HG03159 (cell line): Measurements from ENCODE around the gene PDLIM1.

Experiments used
- ATAC-seq: cut with Tn5 transposase; IDR thresholded peaks from one replicate; pipeline ENCODE4 v1.9.1; 2021; ENCODE audit warnings: mild to moderate bottlenecking, moderate library complexity; ENCODE audit not compliant: unreplicated experiment

The PDLIM1 gene

GRCh38 chr10:95290461-95291364, at the start of gene PDLIM1:
Gene PDLIM1, minus strand, starts transcription at chr10:95291003. Its CDS starts 88 bp downstream, at chr10:95290915.
- peak; percentile 48 for ATAC-seq

DNA sequence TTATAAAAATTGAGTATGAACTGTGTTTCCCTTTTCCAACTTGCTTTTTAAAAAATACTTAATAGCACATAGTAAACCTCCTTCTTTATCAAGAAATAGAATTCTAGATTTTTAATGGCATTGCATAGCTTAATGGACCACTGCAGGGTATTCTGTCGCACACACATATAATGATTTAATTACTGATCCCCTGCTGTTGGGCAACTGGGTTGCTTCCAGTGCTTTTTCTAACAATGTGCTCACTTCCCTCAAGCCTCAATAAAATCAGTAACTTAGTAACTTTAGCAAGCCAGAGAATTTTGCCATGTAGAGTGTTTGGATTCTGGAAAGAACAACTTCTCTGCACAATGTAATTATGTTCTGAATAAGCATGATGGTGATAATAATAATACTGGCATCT, 49.1 kb upstream of the PDLIM1 start:
- no peak for ATAC-seq

- ATAC-seq, result no peak
Measured at GRCh38 chr10:95337423-95338160, 46.8 kb upstream of the PDLIM1 start.

DNA sequence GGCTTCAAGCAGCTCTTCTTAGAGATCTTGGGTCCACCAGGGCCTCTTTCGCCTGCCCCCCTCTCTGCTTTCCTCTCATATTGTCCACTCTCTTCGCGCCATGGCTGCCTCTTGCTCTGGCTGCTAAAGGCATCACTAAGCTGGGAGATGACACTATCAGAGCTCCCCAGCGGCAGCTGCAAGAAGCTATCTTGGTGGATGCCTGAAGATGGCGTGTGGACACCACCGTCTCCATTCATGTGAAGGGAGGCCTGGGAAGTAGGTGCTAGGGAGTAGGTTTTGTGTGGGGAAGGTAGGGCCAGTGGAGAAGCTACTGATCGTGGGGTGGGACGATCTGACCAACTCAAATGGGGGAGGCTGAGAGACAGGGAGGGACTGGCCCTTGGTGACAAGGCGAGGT, 45.9 kb upstream of the PDLIM1 start:
- ATAC-seq, result no peak

- ATAC-seq, result no peak
Measured at GRCh38 chr10:95335933-95336699, 45.3 kb upstream of the PDLIM1 start.

DNA sequence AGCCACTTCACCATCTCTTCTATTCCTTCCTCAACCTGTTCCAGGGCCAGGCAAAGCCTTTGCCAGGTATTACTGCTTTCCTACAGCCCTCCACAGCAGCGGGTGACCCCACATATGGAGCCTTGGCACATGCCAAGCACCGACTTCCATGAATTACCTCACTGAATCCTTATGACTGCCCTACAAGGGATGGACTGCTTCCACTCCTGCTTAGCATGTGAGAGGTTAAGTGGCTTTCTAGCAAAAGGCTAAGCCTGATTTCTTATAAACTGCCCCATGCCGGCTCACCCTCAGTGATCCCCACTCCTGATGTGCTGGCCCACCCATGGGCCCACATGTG, 44.0 kb upstream of the PDLIM1 start:
- no peak for ATAC-seq

DNA sequence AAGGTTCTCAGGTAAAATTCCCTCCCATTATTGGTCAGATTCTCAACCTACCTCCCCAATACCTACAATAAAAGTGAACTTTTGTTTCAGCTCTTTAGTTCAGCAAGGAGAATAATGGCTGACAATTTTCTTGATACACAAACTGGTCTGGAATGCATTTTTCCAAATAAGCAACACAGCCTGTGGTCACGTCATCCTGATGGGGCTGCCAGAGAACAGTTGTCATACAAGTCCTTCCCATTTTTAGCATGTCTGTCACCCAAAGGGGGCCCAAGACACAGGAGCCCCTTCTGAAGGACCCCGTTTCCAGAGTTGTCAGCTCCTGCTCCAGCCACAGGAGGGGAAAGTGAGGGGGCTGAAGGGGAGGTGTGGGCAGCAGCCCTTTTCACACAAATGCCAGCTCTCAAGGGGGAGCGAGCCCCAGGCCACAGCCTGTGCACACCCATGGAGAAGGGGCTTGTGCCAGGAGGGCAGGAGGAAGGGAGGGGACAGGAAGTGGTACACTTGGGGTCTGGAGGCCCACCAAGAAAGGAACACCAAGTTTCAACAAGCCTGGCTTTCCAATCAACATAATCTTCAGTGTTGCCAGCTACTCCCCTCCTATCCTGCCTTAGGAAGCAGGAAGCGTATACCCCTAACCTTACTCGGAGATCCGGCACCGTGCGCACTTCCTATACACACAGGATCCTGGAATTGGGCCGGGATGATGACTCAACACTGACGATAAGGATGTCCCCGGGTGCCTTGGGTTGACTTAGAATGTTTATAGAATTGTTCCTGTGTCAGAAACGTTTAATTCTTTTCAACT, 43.4 kb upstream of the PDLIM1 start:
- ATAC-seq, result no peak

DNA sequence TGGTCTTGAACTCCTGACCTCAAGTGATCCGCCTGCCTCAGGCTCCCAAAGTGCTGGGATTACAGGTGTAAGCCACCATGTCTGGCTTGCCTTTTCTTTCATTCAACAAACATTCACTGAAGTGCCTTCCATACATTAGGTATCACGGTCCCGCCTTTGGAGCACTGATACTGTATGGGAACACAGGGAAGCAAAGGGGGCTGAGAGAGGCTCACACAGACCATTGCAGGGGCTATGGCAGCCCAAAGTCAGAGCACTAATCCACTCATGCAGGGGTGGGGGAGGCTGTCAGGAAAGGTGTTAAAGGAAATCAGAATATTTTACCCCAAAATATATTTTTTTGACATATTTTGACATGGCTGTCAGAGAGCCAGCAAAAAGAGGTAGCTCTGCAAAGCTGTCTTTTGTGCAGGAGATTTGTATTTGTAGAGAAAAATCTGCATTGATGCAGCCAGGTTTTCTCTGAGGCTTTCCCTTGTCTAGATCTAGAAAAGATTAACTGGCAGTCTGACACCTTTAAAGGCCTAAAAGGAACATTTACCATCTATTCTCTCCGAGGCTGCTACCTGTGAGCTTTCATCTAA, 42.0 kb upstream of the PDLIM1 start:
- no peak for ATAC-seq

GRCh38 chr10:95331596-95332130, 40.9 kb upstream of the PDLIM1 start:
- ATAC-seq, result no peak

DNA sequence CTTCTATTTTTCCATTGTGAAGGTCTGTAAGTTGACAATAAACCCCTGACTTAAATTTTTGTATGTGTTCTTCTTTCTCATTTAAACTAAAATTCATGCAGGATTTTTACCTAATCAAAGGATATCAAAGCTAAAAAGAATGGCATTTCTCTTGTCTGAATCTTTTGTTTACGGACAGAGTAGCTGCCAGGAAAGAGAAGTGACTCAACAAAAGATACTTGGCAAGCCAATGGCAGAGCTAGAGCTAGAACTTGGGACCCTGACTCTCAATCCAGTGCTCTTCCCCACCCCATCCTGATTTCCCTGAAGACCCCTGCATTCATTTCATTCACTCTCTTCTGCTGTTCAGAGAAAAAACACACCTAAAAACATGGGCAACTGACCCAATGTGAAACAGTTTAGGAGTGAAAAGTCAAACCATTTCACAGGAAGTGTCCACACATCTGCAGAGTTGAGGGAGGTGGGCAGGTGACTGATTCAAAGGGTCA, 40.2 kb upstream of the PDLIM1 start:
- no peak for ATAC-seq

DNA sequence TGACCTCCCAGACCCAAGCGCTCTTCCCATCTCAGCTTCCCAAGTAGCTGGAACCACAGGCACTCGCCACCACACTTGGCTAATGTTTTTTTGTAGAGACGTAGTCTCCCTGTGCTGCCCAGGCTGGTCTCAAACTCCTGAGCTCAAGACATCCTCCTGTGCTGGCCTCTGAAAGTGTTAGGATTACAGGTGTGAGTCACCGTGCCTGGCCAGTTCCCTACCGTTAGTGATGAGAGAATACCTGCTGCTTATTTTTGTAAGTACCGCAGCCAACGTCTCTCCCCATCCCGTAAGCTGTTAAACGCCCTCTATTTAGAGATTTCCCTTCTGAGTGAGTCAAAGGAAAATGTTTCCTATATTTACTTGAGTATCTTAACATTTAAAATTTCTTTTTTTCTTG, 38.5 kb upstream of the PDLIM1 start:
- ATAC-seq, result no peak

- no peak for ATAC-seq
Measured at GRCh38 chr10:95328013-95328412, 37.2 kb upstream of the PDLIM1 start.

DNA sequence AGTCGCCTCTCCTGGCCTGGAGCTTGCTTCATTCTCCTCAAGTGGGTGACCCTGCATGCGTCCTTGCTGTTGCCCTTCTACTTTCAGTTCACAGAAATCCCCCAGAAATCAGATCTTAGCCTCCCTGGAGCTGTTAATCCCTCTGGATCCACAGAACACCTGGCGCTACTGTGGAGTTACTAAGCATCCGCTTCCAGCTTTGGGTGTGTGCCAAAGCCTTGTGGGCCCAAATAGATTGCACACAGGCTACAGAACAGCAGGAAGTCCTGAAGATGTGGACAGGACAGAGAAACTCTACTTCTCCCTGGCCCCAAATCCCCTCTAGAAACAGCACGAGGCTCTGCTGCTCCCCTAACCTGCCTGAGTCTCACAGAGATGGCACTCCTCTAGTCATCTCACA, 36.6 kb upstream of the PDLIM1 start:
- no peak for ATAC-seq

GRCh38 chr10:95326396-95326795, 35.6 kb upstream of the PDLIM1 start:
- no peak for ATAC-seq

- no peak for ATAC-seq
Measured at GRCh38 chr10:95325863-95326262, 35.1 kb upstream of the PDLIM1 start.

DNA sequence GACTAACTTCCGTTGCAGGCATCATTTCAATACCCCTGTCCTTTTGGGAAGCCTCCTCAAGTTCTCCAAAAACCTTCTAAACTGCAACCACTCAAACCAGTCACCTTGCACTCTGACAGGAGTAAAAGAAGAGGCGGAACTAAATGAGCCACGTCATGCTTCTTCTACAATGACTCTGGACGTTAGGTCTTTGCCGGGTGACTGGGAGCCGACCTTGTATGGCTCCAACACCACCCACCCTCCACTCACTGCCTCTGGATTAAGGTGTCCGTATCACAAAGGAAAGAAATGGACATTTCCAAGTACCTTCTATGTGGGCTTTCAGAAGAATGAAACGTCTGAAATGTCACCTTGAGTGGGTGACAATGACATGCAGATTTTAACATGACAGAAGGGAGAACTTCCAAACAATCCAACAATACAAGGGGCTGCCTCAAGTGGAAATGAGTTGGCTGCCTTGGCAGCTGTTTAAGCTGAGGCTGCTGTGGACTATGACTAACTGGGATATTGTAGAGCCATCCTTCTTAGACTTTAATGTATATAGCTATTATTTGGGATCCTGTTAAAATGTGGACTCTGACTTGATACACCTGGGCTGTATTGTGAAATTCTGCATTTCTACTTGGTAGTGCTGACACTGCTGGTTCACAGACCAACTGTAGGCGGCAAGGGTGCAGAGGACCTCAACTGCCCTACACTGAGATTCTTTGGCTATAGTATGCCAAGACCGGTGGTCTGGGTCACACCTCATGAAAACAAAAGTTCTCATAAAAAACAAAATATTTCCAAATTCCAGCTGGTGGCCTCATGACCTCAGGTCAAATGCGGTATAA, 33.8 kb upstream of the PDLIM1 start:
- no peak for ATAC-seq

GRCh38 chr10:95321554-95322301, 30.9 kb upstream of the PDLIM1 start:
- no peak for ATAC-seq

- no peak for ATAC-seq
Measured at GRCh38 chr10:95319239-95319638, 28.4 kb upstream of the PDLIM1 start.
